Right kidney (tissue), 1 donor: ENCODE results near the gene KCNT1.

ENCODE experiments used
- DNase-seq: peaks from one replicate; pipeline ENCODE4 v3.0.0-alpha.2; 2016

Gene KCNT1

GRCh38 chr9:135768516-135769218, 66.7 kb downstream of the KCNT1 start:
- DNase-seq: no peak

DNA sequence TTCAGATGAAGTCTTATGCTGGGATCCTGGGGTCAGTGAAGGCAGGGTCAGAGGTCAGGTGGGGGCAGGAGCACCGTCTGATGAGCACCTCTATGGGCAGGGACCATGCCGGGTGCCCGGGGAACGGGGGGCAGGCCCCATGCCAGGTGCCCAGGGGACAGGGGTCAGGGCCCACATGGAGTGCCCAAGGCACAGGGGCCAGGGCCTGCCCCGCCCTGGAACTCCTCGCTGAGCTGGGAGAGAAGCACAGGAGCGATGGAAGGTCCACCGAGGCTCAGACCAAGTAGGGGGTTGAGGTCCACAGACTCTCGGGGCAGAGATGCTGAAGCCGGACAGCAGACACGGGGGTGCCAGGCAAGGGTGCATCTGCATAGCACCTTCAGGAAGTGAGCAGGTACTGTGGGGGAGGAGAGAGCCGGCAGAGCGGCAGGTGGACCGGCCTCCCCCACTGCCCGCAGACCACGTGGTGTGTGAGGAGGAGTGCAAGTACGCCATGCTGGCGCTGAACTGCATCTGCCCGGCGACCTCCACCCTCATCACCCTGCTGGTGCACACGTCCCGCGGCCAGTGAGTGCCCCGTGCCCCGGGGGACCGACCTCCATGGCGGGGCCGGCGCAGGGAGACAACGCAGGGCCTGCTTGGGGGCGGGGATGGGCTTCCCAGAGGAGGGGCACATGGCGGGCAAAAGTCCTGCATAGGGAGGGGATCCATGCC, 67.7 kb downstream of the KCNT1 start:
- no peak for DNase-seq

- no peak for DNase-seq
Observed at GRCh38 chr9:135770203-135770535, 68.2 kb downstream of the KCNT1 start.

- no peak for DNase-seq
Observed at GRCh38 chr9:135770771-135771170, 68.8 kb downstream of the KCNT1 start.

GRCh38 chr9:135771401-135772051, 69.5 kb downstream of the KCNT1 start:
- no peak for DNase-seq

GRCh38 chr9:135772056-135772646, 70.2 kb downstream of the KCNT1 start:
- no peak for DNase-seq

DNA sequence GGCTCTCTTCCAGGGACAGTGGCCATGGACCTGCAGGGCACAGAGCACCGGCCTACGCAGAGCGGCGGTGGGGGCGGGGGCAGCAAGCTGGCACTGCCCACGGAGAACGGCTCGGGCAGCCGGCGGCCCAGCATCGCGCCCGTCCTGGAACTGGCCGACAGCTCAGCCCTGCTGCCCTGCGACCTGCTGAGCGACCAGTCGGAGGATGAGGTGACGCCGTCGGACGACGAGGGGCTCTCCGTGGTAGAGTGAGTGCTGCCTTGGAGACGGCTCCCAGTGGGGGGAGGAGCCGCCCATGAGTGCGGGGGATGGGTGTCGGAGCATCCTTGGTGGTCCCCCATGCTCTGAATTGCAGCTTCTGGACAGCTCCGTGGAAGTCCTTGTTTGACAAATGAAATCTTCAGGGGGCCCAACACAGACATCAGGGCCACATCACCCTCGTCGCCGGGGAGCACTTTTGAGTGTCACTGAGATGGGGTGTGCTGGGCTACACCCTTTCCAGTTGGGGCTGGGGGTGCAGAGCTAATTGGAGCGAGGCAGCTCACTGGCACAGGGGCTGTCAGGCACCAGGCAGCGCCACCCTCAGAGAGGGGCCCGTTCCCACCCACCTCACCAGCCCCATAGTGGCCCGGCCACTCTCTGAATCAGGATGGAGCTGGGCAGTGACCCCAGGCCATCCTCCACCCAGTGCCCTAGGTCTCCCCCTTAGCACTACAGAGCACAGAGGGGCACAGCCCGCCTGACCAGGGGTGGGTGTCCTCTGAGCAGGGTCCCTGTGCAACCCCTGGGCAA, 70.9 kb downstream of the KCNT1 start:
- DNase-seq: no peak

DNA sequence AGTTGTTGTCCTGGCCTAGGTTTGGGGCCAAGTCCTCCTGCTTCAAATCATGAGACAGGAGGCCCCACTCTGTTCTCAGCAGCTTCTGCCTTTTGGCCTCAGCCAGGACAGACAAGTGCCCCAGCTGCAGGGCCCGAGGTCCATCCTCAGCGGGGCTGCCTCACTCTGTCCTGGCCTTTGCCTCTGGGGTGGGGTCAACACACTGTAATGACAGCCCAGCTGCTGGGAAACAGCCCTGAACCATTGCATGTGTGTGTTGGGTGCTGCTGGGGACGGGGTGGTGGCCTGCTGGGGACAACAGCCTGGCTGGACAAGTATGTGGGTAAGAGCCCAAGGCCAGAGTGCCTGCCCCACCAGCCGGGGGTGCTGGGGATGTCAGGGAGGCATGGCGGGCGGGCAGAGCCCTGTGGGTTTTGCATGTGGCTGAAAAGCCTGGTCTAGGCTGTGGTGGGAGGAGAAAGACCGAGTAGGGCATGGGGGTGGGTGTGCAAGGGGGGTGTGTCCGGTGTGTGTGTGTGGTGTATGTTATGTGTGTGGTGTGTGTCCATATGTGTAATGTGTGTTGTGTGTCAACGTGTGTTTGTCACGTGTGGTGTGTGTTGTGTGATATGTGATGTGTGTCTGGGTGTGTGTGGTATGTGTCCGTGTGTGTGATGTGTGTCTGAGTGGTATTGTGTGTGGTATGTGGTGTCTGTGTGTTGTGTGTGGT, 71.7 kb downstream of the KCNT1 start:
- no peak for DNase-seq

GRCh38 chr9:135774239-135774747, 72.3 kb downstream of the KCNT1 start:
- DNase-seq: no peak

DNA sequence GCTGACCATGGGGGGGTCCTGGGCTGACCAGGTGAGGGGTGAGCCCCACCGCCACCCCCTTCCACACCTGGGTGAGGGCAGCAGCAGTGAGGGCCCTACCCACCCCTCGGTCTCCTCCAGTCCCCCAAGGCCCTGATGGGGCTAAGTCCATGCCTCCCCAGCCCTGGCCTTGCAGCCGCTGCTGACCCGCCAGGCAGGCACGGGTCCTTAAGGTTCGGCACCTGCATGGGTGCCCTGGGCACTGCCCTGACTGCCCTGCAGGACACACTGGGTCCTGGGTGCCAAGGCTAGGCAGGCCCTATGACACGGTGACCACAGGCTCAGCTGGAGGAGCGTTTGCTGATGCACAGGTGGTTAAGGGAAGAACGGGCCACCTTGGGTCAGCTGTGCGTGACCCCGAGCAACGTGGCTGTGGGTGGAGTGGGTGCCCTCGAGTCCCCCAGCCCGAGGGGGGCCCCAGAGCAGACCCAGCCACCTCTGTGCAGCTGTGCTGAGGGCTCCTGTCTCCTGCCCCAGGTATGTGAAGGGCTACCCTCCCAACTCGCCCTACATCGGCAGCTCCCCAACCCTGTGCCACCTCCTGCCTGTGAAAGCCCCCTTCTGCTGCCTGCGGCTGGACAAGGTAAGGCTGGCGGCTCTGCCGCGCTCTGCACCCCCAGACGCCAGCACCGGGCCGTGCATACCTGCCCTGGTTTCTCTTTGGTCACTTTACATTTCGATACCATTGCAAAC, 73.0 kb downstream of the KCNT1 start:
- DNase-seq: no peak

- no peak for DNase-seq
Observed at GRCh38 chr9:135775911-135776310, 73.9 kb downstream of the KCNT1 start.

DNA sequence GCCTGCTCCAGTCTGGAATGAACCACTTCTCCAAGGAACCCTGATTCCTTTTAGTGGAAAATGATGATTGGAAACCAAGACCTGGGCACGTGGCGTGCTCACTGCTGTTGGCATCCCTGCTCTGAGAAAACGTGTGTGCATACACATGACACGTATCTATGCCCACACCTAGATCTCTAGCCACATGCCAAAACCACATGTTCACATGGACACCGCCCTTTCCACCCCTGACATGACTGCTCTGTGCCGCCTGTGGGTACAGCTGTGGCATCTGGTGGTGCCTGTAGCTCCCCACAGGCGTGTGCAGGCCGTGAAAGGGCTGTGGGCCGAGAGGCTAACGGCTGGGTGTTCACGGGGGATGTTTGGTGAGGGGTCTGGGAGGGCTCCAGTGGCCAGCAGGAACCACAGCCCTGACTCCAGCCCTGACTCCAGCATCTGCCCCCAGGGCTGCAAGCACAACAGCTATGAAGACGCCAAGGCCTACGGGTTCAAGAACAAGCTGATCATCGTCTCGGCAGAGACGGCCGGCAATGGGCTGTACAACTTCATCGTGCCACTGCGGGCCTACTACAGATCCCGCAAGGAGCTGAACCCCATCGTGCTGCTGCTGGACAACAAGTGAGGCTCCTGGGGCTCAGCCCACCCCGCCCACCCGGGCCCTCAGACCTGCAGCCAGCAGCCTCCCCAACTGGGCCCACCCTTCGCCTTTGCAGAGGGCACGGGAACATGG, 75.1 kb downstream of the KCNT1 start:
- DNase-seq: no peak

- no peak for DNase-seq
Observed at GRCh38 chr9:135777623-135778177, 75.7 kb downstream of the KCNT1 start.

- no peak for DNase-seq
Observed at GRCh38 chr9:135778421-135778820, 76.4 kb downstream of the KCNT1 start.

GRCh38 chr9:135779571-135779970, 77.6 kb downstream of the KCNT1 start:
- DNase-seq: no peak

DNA sequence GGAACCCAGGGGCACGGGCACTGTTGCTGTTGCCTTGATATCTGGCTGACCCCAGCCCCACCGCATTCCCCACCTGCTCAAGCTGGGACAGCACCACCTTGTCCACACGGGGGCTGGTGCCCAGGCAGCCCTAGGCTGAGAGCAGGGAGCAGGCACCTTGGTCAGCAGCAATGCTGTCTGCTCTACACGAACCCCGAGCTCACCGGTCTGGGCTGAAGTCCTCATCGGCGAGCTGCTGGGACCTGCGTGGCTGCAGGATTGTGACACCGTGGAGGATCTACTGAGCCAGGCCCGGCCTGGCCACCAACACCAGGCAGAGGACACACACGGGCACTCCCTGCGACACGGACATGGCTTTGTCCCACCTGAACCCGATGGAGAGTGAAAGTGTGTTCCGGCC, 78.1 kb downstream of the KCNT1 start:
- DNase-seq: no peak

GRCh38 chr9:135780626-135781025, 78.6 kb downstream of the KCNT1 start:
- no peak for DNase-seq

- no peak for DNase-seq
Observed at GRCh38 chr9:135782946-135783345, 81.0 kb downstream of the KCNT1 start.

- DNase-seq: no peak
Observed at GRCh38 chr9:135783540-135784245, 81.7 kb downstream of the KCNT1 start.
